Transverse colon (tissue), 4 donors: ENCODE data around the gene DHFR. TPM values are rescaled to one million over a fixed set of nuclear protein-coding genes. Genes with fewer than 3 reads are reported as not detected.

Experiments
- DNase-seq: peaks from one replicate; pipeline ENCODE4 v3.0.0-alpha.2; 2019
- H3K27ac ChIP-seq, 4 donors: fragments of 200-600 bp; sonication (generic); 2 replicates each; pipeline ENCODE4 v1.5.1; 2016 to 2018; ENCODE audit warnings: inconsistent platforms in 4 of 4
- H3K27me3 ChIP-seq: fragments of 200-600 bp; sonication (generic); 2 replicates; pipeline ENCODE4 v1.5.1; 2017; ENCODE audit warnings: inconsistent platforms
- H3K36me3 ChIP-seq, 4 donors: fragments of 200-600 bp; sonication (generic); 2 replicates each; pipeline ENCODE4 v1.5.1; 2017 to 2019; ENCODE audit warnings: inconsistent platforms in 4 of 4
- H3K4me1 ChIP-seq, 4 donors: fragments of 200-600 bp; sonication (generic); 2 replicates each; pipeline ENCODE4 v1.5.1; 2017 to 2020; ENCODE audit warnings: inconsistent platforms in 4 of 4
- H3K4me3 ChIP-seq, 4 donors: fragments of 200-600 bp; sonication (generic); 1 replicate in 1 of 4; 2 replicates in 3 of 4; pipeline versions ENCODE4 v1.5.1 to v1.6.1; 2017 to 2019; ENCODE audit warnings: inconsistent platforms in 4 of 4
- H3K9me3 ChIP-seq, 2 donors: fragments of 200-600 bp; sonication (generic); 2 replicates each; pipeline ENCODE4 v1.5.1; 2017 to 2019; ENCODE audit warnings: inconsistent platforms in 2 of 2
- EP300 ChIP-seq: sonication (generic); formaldehyde crosslinking; IDR thresholded peaks from one replicate; pipeline ENCODE4 v1.6.1; 2017; ENCODE audit warnings: antibody characterized with exemption, low read depth
- POLR2A ChIP-seq: fragments of 450-650 bp; IDR thresholded peaks from one replicate; pipeline ENCODE4 v1.6.1; 2016; ENCODE audit warnings: antibody characterized with exemption, mild to moderate bottlenecking, moderate library complexity
- POLR2AphosphoS5 ChIP-seq, 3 donors: sonication (generic); formaldehyde crosslinking; IDR thresholded peaks; one replicate each; pipeline ENCODE4 v1.6.1; 2016; ENCODE audit warnings: antibody characterized with exemption in 3 of 3
- WGBS, 2 donors: methylation state at CpG; one replicate each; pipeline ENCODE4 v1.1.5; 2018; ENCODE audit warnings: low coverage in 1 of 2; 5-methylcytosine and 5-hydroxymethylcytosine counted together
- in situ Hi-C, 4 donors: fragments of 200-750 bp; cut with MboI; loops; one replicate each; pipeline versions ENCODE4 v1.15.0 to v1.15.1; 2017; ENCODE audit warnings: low sequenced_read_pairs in 3 of 4, low pct_ligation_motif_present in 1 of 4, low pct_unique_long_range_greater_than_20kb in 1 of 4
- intact Hi-C: fragments of 100-400 bp; cut with DNase I; formaldehyde crosslinking; loops from one replicate; pipeline ENCODE4 v1.15.1; 2023; ENCODE audit warnings: low total_unique reads
- total RNA-seq, 4 donors: library from RNA; depleted of rRNA; stranded (reverse); fragments of >200 nt; gene quantifications; one replicate each; pipeline ENCODE4 v1.1.0, GENCODE V29; 2016
- TF ChIP-seq, protein P1 (sequence below), 5 experiments: fragments of 200-600 bp in 3 of 5; fragments of 450-650 bp in 2 of 5; sonication (generic) in 3 of 5; IDR thresholded peaks; 1 replicate in 2 of 5; 2 replicates in 3 of 5; pipeline ENCODE4 v1.5.1; 2016 to 2017; ENCODE audit warnings: antibody characterized with exemption in 5 of 5, inconsistent platforms in 3 of 5, mild to moderate bottlenecking in 2 of 5, moderate library complexity in 1 of 5

DHFR gene
- total RNA-seq = 10 to 100 TPM; 12.7 to 31.4 (median 26.8) TPM

DNA sequence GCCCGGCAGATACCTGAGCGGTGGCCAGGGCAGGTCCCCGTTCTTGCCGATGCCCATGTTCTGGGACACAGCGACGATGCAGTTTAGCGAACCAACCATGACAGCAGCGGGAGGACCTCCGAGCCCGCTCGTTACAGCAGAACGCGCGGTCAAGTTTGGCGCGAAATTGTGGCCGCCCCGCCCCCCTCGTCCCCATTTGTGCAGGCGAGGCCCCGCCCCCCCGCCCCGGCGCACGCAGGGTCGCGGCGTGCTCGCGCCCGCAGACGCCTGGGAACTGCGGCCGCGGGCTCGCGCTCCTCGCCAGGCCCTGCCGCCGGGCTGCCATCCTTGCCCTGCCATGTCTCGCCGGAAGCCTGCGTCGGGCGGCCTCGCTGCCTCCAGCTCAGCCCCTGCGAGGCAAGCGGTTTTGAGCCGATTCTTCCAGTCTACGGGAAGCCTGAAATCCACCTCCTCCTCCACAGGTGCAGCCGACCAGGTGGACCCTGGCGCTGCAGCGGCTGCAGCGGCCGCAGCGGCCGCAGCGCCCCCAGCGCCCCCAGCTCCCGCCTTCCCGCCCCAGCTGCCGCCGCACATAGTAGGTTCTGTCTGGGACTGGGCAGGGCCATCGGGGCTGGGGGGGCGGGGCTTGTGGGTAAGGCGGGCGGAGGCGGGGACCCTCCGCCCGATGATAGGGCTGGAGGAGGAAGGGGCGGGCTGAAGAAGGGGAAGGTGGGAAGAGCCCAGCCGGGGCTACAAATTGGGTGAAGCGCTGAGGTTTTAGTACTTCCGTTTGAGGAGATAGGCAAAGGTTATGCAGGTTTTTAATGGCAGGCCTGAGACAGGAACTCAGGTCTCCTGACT lies at the start of gene DHFR, which contains the start of gene MSH3:
Gene DHFR, minus strand, starts transcription at position 593 of the 840 bp plus-strand sequence. Its CDS starts 494 bp downstream, at position 99.
Gene MSH3, plus strand, starts transcription at position 262 of the 840 bp plus-strand sequence. Its CDS starts 76 bp downstream, at position 338.
- peaks cover 0 to 27% (median 12%) of the 10 kb centered on the region in 4 donors for H3K36me3 ChIP-seq
- DNase-seq = peak; percentile 90
- H3K4me3 ChIP-seq = peak within 1 kb of the TSS; percentile 59 to 99 (median 76)
- TF ChIP-seq, protein P1, sequence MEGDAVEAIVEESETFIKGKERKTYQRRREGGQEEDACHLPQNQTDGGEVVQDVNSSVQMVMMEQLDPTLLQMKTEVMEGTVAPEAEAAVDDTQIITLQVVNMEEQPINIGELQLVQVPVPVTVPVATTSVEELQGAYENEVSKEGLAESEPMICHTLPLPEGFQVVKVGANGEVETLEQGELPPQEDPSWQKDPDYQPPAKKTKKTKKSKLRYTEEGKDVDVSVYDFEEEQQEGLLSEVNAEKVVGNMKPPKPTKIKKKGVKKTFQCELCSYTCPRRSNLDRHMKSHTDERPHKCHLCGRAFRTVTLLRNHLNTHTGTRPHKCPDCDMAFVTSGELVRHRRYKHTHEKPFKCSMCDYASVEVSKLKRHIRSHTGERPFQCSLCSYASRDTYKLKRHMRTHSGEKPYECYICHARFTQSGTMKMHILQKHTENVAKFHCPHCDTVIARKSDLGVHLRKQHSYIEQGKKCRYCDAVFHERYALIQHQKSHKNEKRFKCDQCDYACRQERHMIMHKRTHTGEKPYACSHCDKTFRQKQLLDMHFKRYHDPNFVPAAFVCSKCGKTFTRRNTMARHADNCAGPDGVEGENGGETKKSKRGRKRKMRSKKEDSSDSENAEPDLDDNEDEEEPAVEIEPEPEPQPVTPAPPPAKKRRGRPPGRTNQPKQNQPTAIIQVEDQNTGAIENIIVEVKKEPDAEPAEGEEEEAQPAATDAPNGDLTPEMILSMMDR (IDR thresholded peaks at IDR 0.05) = peak in 4 of 5 experiments; percentile 16 to 48 (median 36)
- peak; percentile 46 to 82 (median 81) for TF ChIP-seq POLR2AphosphoS5 (IDR thresholded peaks at IDR 0.05)
- TF ChIP-seq POLR2A = peak; percentile 76
- no peak for TF ChIP-seq EP300
- H3K27me3 ChIP-seq = no peaks in the 10 kb centered on the region
- intact Hi-C loops (no loop called here), in situ Hi-C loops (loop anchor here in 3 of 4 donors (25.0 kb wide), 1 partner anchor 167 kb away; the partner anchor contains the start of gene FAM151B (in 3 of the 3))
- H3K9me3 ChIP-seq = no peaks in the 10 kb centered on the region
- peaks cover 10 to 32% (median 15%) of the 10 kb centered on the region in 4 donors for H3K4me1 ChIP-seq
- 1% methylated on average over 15 of the region's 74 CpGs; no CpG with 5 or more reads in 1 of the 2 donors for WGBS, 2 donors
- H3K27ac ChIP-seq = peak within 1 kb of the TSS; percentile 92 to 99 (median 98)

DNA sequence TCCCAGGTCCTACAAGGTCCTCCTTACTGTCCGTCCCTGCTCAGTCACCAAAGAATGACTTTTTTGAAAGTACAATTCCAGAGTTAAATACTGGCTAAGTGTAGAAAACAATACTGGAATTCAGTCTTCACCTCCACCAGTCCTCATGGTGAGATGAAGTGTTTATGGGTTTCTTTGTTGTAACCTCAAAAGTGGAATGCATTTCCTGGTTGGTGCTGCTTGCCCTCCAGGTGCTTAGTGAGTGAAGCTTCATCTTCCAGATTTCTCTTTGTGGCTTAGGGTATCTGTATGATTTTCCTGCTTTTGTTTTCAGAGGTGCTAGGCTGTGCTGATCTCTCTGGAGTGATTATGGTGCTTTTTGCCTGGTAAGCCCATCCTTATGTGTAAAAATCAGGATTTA lies 49.4 kb upstream of the DHFR start:
- intact Hi-C loops = no loop called here
- Histone ChIP-seq H3K27ac (no peak overlapping the region), H3K36me3 (peaks cover 0 to 4% (median 0%) of the 10 kb centered on the region in 4 donors), H3K27me3 (no peaks in the 10 kb centered on the region), H3K4me1 (no peaks in the 10 kb centered on the region), H3K4me3 (no peak overlapping the region), H3K9me3 (no peaks in the 10 kb centered on the region)
- in situ Hi-C loops = no loop called here
- WGBS, 2 donors = 89 to 100% methylated on average over 1 of the region's 1 CpG
- DNase-seq = no peak
- TF ChIP-seq EP300 = no peak
- no peak for TF ChIP-seq POLR2AphosphoS5 (IDR thresholded peaks at IDR 0.05)
- TF ChIP-seq, protein P1 (IDR thresholded peaks at IDR 0.05) = no peak
- no peak for TF ChIP-seq POLR2A

- Histone ChIP-seq H3K27me3 (no peaks in the 10 kb centered on the region), H3K4me3 (no peak overlapping the region), H3K9me3 (no peaks in the 10 kb centered on the region), H3K36me3 (peaks cover 0 to 4% (median 0%) of the 10 kb centered on the region in 4 donors), H3K27ac (no peak overlapping the region), H3K4me1 (no peaks in the 10 kb centered on the region)
- intact Hi-C loops (no loop called here), in situ Hi-C loops (no loop called here)
- no peak for TF ChIP-seq POLR2AphosphoS5 (IDR thresholded peaks at IDR 0.05)
- no peak for TF ChIP-seq EP300
- no peak for TF ChIP-seq POLR2A
- TF ChIP-seq, protein P1 (IDR thresholded peaks at IDR 0.05) = no peak
- no peak for DNase-seq
- WGBS, 2 donors = 72 to 86% methylated on average over 1 to 5 of the region's 5 CpGs
Observed at GRCh38 chr5:80703747-80704146, 49.0 kb upstream of the DHFR start.

DNA sequence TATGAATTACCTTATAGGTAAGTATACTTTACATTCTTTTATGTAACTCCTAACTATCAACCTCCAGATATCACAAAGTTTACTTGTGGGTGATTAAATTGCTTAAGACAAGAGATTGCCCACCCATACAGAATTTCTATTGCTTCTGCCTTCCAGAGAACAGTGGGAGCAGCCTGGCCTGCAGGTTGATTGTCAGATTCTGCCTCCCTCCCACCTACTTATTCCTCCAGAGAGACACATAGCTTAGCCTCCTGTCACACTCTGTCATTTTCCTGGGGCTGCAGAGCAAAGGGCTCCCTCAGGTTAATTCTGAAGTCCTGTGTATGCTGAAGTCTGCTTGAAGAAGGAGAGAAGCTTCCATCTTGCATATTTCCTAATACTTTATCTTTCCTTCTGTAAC lies 48.5 kb upstream of the DHFR start:
- Histone ChIP-seq H3K27me3 (no peaks in the 10 kb centered on the region), H3K4me3 (no peak overlapping the region), H3K27ac (no peak overlapping the region), H3K4me1 (no peaks in the 10 kb centered on the region), H3K9me3 (no peaks in the 10 kb centered on the region), H3K36me3 (peaks cover 0 to 4% (median 0%) of the 10 kb centered on the region in 4 donors)
- in situ Hi-C loops (no loop called here), intact Hi-C loops (no loop called here)
- DNase-seq = no peak
- TF ChIP-seq, protein P1 (IDR thresholded peaks at IDR 0.05) = no peak
- TF ChIP-seq POLR2A (no peak), POLR2AphosphoS5 (IDR thresholded peaks at IDR 0.05) (no peak), EP300 (no peak)
